GM21825 (cell line): ENCODE data around the gene MYO18A.
"Not testable (repeated sequence)": the region's sequence is repeated elsewhere in the genome, so short reads cannot be mapped to it uniquely, and the experiment has no call there.

Source experiments
- ATAC-seq: cut with Tn5 transposase; IDR thresholded peaks from one replicate; pipeline ENCODE4 v1.9.1; 2021; ENCODE audit warnings: mild to moderate bottlenecking, moderate library complexity; ENCODE audit not compliant: unreplicated experiment

MYO18A gene

DNA sequence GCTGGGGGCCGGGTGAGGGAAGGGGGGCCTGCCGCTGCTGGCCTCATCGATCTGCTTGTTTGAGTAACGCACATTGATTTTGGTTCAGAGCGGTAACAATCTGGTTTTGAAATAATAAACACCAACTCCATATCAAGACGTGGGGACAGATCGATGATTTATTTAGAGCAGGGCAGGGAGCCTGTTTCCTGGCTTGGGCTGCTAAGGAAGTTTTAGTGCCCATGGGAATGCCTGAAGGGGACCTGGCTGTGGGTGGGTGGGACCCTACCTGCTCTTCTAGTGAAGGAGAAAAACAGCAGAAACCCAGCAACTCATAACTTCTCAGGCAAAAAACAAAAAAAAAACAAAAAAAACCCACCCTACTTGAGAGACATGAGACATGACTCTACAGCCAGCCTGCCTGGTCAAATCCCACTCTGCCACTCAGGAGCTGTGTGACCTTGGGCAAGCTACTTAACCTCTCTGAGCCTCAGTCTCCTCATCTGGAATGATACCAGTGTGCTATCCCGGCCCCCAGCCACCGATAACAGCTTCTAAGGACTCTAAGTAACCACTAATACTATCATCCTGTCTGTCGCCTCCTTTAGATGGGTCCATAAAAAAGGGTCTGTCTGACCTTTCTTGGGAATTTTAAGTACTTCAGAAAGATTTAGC lies 71.2 kb downstream of the MYO18A start:
- ATAC-seq, result no peak

DNA sequence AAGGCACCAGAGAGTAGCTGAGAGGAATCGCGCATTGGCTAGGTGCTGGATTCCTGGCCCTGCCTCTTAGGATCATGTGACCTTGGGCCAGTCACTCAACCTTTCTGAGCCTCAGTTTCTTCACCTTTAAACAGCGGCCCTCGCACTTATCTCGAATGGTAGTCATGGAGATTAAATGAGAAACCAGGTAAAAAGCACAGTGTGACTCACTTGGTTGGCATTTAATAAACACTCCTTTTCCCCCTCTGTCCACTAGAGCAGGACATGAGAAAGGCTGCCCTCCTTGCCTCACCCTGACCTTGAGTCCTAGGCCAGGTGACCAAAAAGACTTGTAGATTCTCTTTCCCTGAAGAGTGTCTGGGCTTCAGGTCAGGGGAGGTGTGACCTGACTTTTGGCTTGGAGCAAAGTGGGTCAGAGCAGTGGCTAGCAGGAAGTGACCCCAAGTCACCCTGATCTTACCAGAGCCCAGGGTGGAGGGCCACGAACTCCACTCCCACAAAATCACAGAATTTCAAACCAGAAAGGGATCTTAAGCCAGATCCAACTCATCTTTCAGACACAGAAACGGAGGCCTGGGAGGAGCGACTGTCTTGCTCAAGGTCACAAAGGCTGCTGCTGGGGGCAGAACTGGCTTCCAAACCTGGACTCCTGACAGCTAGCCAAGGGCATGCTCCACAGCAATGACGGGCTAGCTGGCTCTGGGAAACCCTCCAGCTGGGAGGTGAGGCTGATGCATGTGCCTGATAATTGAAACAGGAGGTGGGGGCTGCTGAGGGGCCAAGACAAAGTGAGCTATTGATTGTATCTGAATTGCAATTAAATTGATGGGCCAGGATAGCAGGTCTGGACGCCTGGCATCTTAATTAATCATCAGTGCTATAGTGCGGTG lies 72.0 kb downstream of the MYO18A start:
- no peak for ATAC-seq

DNA sequence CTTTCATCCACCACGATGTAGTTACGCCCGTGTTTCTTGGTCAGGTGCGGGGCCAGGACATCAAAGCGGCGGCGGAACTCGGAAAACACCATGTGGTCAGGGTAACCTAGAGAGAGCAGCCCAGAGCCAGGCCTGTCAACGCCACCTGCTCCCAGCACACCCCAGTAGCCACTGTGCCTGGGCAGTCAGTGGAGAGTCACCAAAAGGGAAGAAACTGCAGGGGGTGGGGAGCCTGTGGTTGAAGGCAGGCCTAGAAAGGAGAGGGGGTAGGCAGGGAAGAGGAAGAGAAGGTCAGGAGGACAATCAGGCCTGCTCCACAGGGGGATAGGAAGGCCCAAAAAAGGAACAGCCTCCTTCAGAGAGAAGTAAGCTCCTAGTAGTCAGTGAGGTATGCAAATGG lies 73.1 kb downstream of the MYO18A start:
- ATAC-seq, result no peak

DNA sequence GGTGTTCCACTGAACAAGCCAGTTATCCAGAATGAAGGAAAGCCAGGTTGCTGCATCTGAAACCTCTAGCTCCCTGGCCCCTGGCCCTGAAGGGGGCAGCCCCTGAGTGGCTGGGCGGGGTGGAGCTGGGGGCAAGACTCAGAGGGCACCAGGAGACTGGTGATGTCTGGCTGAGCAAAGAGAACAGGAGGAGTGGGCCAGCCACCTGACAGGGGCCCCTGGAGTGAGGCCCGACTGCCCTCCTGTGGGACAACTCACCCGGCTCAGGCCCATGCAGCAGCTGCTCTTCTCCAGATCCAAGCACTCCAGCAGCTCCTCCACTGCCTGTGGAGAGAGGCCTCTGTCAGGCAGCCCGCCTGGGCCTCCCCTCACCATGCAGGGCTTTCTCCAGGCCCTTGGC lies 76.9 kb downstream of the MYO18A start:
- ATAC-seq, result no peak

DNA sequence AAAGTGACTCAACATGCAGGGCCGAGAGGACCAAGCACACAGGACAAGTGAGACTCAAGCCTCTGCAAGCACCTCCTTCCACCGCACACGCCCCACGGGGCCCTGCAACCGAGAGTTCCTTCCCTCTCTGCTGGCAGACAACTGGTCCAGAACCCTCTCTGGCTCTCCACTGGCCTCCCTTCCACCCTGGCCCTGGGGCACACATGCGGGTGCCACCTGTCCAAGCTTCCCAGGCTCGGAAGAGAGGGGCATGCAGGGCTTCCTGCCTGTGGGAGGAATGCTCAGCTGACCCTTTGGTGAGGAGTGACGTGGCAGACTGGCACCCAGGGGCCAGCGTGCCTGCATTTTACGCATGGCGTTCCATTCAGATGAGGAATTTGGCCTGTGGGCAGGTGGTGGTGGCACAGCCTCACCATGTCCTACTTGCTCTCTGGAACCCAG lies 77.4 kb downstream of the MYO18A start:
- no peak for ATAC-seq

DNA sequence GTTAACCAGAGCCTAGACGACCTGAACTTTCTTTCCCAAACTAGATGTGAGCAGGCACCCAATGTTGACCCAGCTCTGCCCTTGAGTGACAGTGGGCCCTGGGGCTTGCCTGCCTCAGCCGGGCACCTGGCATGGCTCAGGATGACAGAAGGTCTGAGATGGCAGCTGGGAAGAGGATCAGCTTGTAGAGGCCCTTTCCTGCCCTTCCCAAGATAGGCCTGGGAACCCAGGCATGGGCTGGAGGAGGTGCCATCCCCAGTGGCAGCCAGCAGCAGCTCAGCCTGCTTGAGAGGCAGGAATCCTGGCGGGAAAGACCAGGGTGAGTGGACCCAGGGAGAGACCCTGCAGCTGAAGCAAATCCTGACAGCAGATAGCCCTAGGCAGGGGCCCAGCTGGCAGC lies 78.2 kb downstream of the MYO18A start:
- ATAC-seq, result no peak

DNA sequence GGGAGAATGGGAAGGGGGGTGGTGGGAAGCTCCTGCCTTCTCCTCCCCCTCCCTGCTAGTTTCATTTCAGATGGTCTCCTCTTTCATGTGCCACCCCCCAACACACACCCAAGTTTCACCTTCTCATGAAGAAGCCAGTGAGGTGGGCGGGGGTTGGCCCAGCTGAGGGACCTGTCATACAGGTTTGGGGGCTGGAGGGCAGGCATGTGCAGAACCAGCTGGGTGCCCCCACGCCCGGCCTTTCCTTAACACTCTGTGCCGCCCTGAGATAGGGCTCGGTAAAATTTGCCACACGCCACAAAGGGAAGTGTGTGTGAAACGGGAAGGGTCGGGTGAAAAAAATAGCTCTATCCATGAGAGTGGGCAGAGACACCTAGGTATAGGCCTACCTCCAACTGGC lies 79.9 kb downstream of the MYO18A start:
- no peak for ATAC-seq

DNA sequence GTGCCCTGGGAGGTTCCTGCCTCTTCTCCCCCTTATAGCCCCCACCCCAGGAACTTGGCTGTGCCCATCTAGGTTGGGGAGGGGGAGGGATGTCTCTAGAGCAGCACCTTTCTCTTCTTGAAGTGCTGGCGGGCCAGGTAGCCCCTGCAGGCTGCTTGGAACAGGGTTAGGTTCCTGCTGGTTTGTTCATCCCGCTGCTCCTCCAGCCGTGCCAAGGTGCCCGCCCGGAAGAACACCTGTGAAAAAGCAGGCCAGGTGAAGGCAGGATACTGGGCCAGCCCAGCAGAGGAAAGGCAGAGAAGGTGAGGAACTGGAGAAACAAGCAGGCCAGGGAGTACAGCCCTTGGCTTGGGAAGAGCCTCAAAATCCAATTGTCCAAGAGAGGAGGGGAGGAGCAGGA lies 80.7 kb downstream of the MYO18A start:
- ATAC-seq, result no peak

DNA sequence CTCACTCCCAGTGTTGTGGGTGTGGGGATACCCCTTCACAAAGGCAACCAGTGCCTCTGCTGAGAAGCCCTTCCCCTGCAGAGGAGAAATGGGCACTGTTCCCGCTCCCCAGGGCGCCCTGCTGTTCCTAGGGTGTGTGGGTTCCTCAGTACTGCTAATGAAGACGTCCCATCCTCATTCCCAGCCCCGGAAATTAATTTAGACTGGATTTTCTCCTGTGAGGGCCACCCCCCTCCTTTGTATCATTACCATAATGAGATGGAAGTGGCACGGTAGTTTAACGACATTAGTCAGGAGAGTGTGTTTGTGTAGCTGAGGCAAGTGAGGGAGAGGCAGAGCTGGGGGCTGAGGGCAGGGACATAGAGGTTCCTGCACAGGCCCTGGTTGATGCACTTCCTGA lies 84.1 kb downstream of the MYO18A start:
- ATAC-seq, result no peak

DNA sequence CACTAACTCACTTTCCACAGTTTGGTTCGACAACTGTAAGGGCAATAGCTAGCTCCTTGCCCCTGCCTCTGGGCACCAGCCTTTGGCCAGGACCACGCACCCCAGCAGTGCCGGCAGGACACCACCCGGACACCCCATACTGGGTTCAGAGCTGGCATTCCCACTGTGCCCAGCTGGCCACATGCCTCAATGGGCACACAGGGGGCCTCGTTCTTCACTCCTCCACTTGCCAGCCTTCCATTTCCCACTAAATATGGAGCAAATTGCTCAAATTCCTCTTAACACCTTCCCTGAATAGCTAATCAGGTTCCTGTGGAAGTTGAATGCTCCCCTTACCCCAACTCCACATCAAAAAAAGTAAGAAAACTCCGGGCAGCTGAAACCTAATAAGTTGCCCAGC lies 84.8 kb downstream of the MYO18A start:
- ATAC-seq, result no peak

DNA sequence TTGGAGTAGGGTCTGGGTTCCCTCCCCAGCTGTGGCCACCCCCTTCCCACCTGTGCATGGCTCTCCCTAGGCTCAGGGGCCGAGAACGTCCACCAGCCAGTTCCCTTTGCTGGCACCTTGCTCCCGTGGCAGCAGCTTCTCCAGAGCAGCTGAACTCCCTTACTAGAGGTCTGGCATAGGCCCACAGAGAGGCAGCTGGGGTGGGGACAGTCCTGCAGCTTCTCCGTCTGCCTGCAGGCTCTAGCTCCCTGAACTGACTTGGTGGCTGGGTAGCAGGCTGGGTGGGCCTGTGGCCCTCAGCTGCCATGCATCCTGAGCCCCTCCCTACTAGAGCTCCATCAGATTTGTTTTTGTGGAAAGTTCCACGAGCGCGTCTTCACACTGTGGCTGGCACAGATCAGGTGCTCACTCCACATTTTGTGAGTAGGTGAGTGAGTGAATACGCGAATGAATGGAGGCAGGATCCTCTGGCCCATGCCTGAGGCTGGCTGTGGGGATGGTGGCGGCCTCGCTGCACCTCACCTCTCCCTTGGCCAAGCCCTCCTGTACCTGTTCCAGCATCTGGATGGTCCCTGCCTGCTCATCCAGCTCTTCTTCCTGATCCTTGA lies 86.0 kb downstream of the MYO18A start:
- ATAC-seq, result no peak

DNA sequence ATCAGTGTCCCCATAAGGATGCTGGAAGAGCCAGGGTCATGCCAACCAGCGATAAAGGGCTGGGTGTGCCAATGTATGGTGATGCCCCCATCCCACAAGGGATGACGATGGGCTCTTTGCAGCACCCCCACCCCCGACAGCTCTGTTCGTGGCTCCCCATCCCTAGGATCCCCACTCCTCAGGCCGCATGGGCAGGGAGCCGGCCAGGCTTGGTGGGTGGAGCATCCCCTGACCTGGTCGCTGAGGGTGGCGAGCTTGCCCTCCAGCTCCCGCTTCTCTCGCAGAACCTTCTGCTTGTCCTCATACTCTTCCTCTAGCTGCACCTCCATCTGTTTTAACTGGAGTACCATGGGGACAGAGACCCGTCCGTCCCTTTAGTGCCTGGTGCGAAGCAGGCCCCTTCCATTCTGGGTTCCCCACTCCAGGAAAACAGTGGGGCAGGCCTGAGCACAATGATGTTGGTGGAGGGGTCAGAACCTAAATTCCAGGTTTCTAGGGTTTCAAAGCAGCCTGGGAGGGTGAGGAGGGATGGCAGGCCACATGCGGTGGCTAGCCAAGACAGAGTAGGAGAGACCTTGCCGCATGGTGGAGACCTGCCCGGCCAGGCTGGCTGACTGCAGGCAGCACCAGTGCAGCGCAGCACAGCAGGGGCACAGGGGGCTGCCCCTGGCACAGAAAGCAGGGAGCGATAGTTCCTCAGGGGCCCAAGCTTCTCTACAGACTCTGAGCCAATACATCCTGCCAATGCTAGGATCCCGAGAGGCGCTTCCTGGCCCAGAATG lies 86.9 kb downstream of the MYO18A start:
- ATAC-seq, result no peak

DNA sequence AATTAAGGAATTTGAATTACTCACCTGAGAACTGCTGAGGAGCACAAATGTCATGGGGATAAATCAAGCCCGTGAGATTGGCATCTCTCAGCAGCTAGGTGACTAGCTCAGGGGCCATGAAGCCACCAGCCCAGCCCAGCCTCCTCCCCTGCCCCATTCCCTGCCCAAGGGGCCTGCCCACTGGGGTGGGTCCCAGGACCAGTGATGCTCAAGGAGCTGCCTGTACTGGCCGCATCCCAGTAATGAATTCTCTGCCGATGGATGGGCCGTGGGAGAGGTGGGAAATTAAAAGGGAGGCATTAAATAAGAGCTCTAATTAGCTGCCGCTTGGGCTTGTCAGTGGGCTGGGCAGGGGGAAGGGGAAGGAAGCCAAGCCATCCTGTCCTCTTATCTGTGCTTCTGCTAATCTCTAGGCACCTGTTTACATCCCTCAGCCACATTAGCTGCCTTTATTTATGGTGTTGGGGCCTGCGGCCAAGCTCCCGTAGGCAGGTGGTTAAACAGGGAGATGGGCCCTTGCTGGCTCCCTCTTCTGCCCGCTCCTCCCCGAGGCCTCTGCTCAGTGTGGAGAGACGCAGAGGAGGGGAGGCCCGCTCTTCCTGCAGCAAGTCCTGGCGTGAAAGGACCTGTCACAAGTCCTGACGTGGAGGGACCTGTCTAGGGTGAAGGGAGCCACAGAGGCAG lies 88.5 kb downstream of the MYO18A start:
- ATAC-seq, result no peak

DNA sequence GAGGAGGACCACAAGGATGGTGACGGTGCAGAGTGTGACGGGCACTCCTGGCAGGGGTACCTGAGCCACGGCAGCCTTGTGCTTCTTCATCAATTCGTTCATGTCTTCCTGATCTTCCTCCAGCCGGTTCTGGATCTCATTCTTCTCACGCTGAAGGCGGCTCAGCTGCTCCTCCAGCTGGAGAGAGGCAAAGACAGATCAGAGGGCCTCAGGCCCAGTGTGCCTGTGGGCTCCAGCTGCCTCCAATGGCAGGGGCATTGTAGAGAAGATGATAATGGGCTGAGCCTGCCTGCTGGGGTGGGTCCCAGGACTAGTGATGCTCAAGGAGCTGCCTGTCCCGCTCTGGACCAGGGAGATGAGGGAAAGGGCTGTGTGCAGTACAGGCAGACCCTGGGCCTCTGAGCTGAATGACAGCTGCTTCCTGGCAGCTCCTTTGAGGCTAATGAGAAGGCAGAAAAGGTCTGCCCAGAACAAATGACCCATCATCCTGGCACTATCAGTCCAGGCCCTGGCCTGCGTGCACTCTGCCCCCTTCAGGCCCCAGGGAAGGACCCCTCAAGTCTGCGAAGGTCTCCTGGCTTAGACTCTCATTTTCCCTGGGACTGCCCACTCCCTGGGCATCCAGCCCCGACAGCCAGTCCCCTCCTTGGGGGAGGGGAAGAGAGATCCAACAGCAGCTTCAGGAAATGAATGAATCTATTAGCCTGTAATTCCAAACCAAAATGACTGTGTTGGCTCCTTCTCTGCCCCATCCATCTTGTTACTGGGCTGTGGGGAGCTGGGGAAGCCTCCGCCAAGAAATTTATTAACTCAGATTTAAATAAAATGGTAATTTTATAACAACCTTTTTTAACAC lies 89.2 kb downstream of the MYO18A start:
- ATAC-seq, result no peak

DNA sequence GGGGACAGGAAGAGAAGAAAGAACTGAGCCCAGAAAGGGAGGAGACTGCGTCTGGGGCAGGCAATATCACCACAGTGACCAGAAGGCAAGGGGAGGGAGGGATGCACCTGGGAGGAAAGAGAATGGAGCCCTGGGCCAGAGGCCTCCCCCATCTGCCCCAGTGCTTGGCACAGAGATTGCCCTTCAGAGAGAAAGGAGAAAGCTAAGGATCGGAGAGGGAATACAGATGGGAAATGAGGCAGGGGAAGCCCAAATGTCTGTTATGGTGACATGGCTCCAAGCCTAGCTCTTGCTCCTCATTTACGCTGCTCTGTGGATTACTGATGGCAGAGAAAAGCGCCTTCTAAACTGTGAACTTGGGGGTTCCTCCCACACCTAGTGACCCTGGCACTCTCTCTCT lies 90.1 kb downstream of the MYO18A start:
- ATAC-seq, result no peak

DNA sequence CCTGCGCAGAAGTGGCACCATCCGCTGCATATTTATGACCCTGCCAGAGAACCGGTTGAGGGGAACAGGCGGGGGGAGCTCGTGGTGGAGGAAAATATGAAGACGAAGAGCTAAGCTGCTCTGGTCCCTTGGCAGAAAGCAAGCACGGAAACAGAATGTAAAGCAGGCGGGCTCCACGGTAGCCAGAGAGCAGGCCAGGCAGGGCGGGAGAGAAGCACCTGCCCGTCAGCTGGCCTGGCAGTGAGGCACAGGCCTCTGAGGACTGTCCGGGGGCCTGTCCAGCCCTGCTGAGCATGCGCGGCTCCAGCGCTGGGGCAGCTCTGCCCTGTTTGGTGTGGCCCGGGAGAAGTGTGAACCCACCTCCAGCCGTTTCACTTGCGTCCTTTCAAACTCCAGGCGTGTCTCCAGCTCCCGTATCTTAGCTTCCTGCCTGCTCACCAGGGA lies 90.6 kb downstream of the MYO18A start:
- no peak for ATAC-seq

DNA sequence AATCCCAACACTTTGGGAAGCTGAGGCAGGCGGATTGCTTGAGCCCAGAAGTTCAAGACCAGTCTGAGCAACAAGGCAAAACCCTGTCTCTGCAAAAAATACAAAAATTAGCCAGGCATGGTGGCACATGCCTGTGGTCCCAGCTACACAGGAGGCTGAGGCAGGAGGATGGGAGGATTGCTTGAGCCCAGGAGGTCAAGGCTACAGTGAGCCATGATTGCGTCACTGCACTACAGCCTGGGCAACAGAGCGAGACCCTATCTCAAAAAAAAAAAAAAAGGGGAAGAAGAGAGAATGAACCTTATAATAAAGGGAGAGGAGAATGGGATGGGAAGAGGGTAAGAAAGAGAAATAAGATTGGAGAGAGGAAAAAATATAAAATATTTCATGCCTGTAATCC lies 91.4 kb downstream of the MYO18A start:
- not testable (repeated sequence) for ATAC-seq

DNA sequence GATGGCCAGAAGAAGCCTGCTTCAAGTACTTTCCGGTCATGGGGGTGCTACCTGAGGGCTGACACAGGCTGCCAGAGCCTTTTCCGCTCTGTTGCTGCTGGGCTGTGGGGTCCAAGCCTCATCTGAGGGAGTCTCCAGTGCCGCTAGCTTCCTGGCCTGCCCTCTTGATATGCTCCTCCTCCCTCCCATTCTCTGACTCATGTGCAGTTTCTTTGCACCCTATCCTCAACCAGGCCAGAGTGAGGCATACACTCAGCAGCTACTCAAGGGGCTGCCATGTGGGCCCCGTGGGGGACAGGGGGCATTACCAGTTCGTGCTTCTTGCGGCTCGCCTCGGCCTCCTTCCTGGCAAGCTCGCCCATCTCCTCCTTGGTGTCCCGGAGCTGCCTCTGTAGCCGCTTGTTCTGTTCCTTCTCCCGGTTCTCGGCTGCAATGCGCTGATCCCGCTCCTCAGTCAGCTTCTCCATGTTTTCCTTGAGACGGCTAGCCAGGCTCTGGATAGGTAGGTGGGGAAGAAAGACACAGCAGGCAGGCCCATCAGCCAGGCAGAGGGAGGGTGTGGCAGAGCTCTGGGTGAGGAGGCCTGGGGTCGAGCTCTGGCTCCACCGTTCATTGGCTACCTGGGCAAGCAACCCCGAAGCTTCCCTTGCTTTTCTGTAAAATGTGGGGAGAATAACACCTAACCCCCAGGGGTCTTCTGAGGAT lies 93.4 kb downstream of the MYO18A start:
- ATAC-seq, result no peak

DNA sequence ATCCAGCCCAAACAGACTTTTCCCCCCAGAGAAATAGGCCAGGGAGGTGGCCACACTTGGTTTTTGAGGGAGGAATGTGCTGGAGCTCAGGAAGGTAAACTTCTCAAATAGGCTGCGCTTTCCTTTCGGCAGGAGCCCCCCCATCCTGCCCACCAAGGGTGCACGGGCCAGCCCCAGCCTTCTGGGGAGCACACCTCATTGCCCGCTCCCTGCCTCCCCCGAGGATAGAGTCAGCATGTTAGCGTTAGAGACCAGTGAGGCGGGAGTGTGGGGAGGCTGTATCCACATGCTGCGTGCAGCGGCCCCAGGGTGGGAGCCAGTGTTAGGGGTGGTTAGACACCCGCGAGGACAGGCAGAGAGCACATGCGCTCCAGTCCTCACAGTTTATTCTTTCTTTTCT lies 95.0 kb downstream of the MYO18A start:
- no peak for ATAC-seq
